HG02759 (cell line): ENCODE measurements around the gene PDK4.
A peak's percentile ranks its signal among the peaks of the same experiment; 100 is the strongest.
"Not testable (repeated sequence)": the region's sequence is repeated elsewhere in the genome, so short reads cannot be mapped to it uniquely, and the experiment has no call there.

Experiments used
- ATAC-seq: cut with Tn5 transposase; IDR thresholded peaks from one replicate; pipeline ENCODE4 v1.9.1; 2021; ENCODE audit warnings: mild to moderate bottlenecking, moderate library complexity; ENCODE audit not compliant: unreplicated experiment

Gene PDK4

GRCh38 chr7:95605275-95605674, 9.0 kb upstream of the PDK4 start:
- no peak for ATAC-seq

GRCh38 chr7:95604811-95605210, 8.5 kb upstream of the PDK4 start:
- not testable (repeated sequence) for ATAC-seq

GRCh38 chr7:95604397-95604796, 8.1 kb upstream of the PDK4 start:
- ATAC-seq: not testable (repeated sequence)

GRCh38 chr7:95602421-95602820, 6.1 kb upstream of the PDK4 start:
- no peak for ATAC-seq

GRCh38 chr7:95601316-95601715, 5.0 kb upstream of the PDK4 start:
- no peak for ATAC-seq

GRCh38 chr7:95599069-95599468, 2.8 kb upstream of the PDK4 start:
- ATAC-seq: no peak

GRCh38 chr7:95598511-95598910, 2.2 kb upstream of the PDK4 start:
- no peak for ATAC-seq

- peak; percentile 5 for ATAC-seq
Measured at GRCh38 chr7:95595746-95596197, 544 bp downstream of the PDK4 start.

GRCh38 chr7:95594185-95594584, 2.1 kb downstream of the PDK4 start:
- no peak for ATAC-seq

GRCh38 chr7:95593343-95593742, 3.0 kb downstream of the PDK4 start:
- no peak for ATAC-seq

- no peak for ATAC-seq
Measured at GRCh38 chr7:95592570-95592969, 3.7 kb downstream of the PDK4 start.

GRCh38 chr7:95590387-95591248, 5.7 kb downstream of the PDK4 start:
- no peak for ATAC-seq

GRCh38 chr7:95589766-95590165, 6.5 kb downstream of the PDK4 start:
- ATAC-seq: no peak

- no peak for ATAC-seq
Measured at GRCh38 chr7:95589031-95589430, 7.3 kb downstream of the PDK4 start.

- no peak for ATAC-seq
Measured at GRCh38 chr7:95586951-95587301, 9.4 kb downstream of the PDK4 start.

- no peak for ATAC-seq
Measured at GRCh38 chr7:95585426-95585789, 10.9 kb downstream of the PDK4 start.

GRCh38 chr7:95584769-95585425, 11.4 kb downstream of the PDK4 start:
- ATAC-seq: no peak

GRCh38 chr7:95583834-95584621, 12.3 kb downstream of the PDK4 start:
- ATAC-seq: no peak

GRCh38 chr7:95582578-95583293, 13.6 kb downstream of the PDK4 start:
- no peak for ATAC-seq

- no peak for ATAC-seq
Measured at GRCh38 chr7:95581467-95581866, 14.8 kb downstream of the PDK4 start.

GRCh38 chr7:95579318-95579717, 17.0 kb downstream of the PDK4 start:
- ATAC-seq: no peak
